Measurements from ENCODE around the gene CD44.

GRCh38 chr11:35257281-35257680 lies 118.3 kb downstream of the CD44 start:
- TF ChIP-seq, protein P1, sequence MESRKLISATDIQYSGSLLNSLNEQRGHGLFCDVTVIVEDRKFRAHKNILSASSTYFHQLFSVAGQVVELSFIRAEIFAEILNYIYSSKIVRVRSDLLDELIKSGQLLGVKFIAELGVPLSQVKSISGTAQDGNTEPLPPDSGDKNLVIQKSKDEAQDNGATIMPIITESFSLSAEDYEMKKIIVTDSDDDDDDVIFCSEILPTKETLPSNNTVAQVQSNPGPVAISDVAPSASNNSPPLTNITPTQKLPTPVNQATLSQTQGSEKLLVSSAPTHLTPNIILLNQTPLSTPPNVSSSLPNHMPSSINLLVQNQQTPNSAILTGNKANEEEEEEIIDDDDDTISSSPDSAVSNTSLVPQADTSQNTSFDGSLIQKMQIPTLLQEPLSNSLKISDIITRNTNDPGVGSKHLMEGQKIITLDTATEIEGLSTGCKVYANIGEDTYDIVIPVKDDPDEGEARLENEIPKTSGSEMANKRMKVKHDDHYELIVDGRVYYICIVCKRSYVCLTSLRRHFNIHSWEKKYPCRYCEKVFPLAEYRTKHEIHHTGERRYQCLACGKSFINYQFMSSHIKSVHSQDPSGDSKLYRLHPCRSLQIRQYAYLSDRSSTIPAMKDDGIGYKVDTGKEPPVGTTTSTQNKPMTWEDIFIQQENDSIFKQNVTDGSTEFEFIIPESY (IDR thresholded peaks at IDR 0.05) = no peak
- TF ChIP-seq, protein P2, sequence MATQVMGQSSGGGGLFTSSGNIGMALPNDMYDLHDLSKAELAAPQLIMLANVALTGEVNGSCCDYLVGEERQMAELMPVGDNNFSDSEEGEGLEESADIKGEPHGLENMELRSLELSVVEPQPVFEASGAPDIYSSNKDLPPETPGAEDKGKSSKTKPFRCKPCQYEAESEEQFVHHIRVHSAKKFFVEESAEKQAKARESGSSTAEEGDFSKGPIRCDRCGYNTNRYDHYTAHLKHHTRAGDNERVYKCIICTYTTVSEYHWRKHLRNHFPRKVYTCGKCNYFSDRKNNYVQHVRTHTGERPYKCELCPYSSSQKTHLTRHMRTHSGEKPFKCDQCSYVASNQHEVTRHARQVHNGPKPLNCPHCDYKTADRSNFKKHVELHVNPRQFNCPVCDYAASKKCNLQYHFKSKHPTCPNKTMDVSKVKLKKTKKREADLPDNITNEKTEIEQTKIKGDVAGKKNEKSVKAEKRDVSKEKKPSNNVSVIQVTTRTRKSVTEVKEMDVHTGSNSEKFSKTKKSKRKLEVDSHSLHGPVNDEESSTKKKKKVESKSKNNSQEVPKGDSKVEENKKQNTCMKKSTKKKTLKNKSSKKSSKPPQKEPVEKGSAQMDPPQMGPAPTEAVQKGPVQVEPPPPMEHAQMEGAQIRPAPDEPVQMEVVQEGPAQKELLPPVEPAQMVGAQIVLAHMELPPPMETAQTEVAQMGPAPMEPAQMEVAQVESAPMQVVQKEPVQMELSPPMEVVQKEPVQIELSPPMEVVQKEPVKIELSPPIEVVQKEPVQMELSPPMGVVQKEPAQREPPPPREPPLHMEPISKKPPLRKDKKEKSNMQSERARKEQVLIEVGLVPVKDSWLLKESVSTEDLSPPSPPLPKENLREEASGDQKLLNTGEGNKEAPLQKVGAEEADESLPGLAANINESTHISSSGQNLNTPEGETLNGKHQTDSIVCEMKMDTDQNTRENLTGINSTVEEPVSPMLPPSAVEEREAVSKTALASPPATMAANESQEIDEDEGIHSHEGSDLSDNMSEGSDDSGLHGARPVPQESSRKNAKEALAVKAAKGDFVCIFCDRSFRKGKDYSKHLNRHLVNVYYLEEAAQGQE (IDR thresholded peaks at IDR 0.05) = no peak
- TF ChIP-seq CTCF (IDR thresholded peaks at IDR 0.05; ENCODE audit: low read depth, low read length, missing input control) = no peak
- no peak for TF ChIP-seq JUND (IDR thresholded peaks at IDR 0.05)
- TF ChIP-seq RAD21 (IDR thresholded peaks at IDR 0.05) = no peak
- TF ChIP-seq GABPA (IDR thresholded peaks at IDR 0.05 in 1 of 2, conservative IDR thresholded peaks at IDR 0.05 in 1 of 2) = no peak
- TF ChIP-seq TAF1 (conservative IDR thresholded peaks at IDR 0.05) = no peak
- TF ChIP-seq, protein P3, sequence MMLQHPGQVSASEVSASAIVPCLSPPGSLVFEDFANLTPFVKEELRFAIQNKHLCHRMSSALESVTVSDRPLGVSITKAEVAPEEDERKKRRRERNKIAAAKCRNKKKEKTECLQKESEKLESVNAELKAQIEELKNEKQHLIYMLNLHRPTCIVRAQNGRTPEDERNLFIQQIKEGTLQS (IDR thresholded peaks at IDR 0.05) = no peak
- TF ChIP-seq MAX (IDR thresholded peaks at IDR 0.05) = no peak
- no peak for TF ChIP-seq FOXA1 (IDR thresholded peaks at IDR 0.05)
- TF ChIP-seq YY1 (IDR thresholded peaks at IDR 0.05) = no peak
- no peak for TF ChIP-seq FOXA2 (IDR thresholded peaks at IDR 0.05)
